A673 (cell line): ENCODE measurements around the gene ERC1.

Experiments used
- EZH2 ChIP-seq: fragments of 200-600 bp; sonication (generic); IDR thresholded peaks from 2 replicates; pipeline ENCODE4 v1.6.1; 2017; ENCODE audit warnings: borderline replicate concordance, low read depth, mild to moderate bottlenecking, mixed read lengths, antibody characterized with exemption, low read length; ENCODE audit not compliant: poor library complexity, severe bottlenecking
- TF ChIP-seq, protein P1 (sequence below): fragments of 300-800, 200-600 bp; sonication (generic); conservative IDR thresholded peaks from 2 replicates; pipeline ENCODE4 v1.5.1; 2017; ENCODE audit warnings: low read depth, mild to moderate bottlenecking, antibody characterized with exemption, low read length, moderate library complexity, mixed read lengths

DNA sequence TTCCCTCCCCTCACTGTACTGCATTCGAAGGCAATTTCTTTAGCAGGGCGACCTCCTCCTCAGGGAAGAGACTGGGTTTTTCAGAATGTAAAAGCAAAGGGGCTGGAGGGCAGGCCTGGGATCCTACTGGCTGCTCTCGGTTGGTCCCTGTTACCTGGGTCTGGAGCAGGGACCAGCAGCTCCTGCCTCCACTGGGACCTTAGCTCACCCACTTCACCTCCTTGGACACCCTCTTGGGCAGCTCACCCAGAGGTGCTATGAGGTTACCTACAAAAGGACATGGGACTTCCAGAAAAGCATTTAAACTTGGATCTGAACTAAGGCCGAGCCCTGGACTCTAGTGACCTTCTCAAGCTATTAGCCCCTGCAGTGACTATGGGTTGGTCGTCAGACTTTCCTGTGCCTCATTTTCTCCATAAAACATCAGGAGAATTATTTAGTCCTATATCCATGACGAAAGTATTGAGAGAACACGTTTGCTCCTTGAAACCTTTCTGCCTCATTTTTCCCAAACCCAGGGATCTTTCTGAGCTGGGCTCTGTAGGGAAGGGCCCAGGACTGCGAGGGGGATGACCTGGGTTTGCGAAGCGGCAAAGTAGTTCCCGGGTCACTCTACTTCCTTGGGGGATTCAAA lies 538.3 kb downstream of the ERC1 start:
- TF ChIP-seq, protein P1, sequence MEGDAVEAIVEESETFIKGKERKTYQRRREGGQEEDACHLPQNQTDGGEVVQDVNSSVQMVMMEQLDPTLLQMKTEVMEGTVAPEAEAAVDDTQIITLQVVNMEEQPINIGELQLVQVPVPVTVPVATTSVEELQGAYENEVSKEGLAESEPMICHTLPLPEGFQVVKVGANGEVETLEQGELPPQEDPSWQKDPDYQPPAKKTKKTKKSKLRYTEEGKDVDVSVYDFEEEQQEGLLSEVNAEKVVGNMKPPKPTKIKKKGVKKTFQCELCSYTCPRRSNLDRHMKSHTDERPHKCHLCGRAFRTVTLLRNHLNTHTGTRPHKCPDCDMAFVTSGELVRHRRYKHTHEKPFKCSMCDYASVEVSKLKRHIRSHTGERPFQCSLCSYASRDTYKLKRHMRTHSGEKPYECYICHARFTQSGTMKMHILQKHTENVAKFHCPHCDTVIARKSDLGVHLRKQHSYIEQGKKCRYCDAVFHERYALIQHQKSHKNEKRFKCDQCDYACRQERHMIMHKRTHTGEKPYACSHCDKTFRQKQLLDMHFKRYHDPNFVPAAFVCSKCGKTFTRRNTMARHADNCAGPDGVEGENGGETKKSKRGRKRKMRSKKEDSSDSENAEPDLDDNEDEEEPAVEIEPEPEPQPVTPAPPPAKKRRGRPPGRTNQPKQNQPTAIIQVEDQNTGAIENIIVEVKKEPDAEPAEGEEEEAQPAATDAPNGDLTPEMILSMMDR: no peak
- no peak for TF ChIP-seq EZH2
